Suppressor macrophage treated with lipopolysaccharide for 1 hour (primary cell): Measurements from ENCODE around the gene SYTL3.
"Not testable (repeated sequence)": the region's sequence is repeated elsewhere in the genome, so short reads cannot be mapped to it uniquely, and the experiment has no call there.

Experiments
- DNase-seq, 3 donors: peaks; one replicate each; pipeline ENCODE4 v3.0.0-alpha.2; 2020 to 2022

The SYTL3 gene

GRCh38 chr6:158622545-158623190, 27.2 kb upstream of the SYTL3 start:
- DNase-seq, result no peak

GRCh38 chr6:158624684-158625682, 24.9 kb upstream of the SYTL3 start:
- DNase-seq, result no peak

DNA sequence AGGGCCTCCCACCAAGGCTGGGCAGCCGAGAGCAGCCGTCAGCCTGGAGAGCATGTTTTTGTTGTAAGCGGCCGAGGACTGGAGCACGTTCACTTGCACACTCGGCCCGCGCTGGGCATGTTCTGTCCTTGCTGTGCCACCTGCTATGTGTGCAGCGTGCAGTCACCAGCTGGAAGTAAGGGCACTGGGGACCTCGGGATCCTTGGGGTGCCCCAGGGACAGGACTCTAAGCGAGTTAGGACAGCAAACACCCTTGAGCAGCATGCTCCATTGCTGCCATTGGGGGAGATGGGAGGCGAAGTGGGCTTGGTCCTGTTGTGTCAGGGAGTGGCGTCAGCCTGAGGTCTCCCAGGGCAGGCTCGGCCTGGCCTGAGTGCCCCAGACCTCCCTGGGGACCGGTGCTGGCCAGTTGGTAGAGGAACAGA, 24.0 kb upstream of the SYTL3 start:
- DNase-seq, result no peak

- no peak for DNase-seq
Observed at GRCh38 chr6:158626360-158627167, 23.3 kb upstream of the SYTL3 start.

DNA sequence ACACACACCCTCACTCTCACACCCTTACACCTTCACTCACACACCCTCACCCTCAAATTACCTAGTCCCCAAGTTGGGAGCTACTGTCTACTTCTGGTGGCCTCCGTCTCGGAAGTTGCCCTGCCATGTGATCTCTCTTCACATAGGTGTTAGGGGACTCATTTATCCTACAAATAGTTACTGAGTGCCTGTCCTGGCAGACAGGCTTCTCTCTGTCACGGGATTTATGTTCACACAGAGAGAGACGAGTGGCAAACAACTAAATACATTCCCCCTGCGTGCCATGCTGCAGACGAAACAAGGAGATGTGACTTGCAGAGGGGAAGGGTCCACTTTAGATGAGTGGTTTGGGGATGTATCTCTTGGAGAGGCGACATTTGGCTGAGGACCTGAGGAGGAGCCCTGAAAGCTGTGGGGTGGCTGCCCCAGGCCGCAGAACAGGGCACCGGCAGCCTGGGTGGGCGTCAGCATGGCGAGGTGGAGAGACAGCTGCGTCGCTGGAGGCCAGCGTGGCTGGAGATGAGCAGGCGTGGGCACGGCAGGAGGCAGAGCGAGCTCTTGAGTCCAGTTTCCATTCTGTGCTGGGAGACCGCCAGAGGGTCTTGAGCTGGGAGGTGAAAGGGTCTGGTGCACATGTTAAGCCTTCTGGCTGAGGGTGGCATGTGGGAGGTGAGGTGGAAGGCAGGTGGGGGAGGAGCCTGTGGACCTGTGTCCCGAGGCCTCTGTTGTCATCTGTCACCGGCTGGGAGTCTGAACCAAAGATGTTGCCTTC, 22.5 kb upstream of the SYTL3 start:
- DNase-seq, result no peak

DNA sequence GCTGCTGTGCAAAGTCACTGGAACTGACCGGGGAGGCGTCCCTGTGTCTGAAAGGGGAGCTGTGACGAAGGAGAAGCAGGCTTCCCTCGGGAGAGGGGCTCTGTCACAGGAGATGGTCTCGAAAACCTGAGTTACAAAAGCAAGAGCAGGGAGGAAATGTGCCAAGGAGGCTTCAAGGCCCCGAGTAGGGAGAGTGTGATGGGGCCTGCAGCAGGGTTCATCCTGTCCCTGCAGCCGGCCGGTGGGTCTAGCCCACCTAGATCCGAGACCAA, 22.0 kb upstream of the SYTL3 start:
- DNase-seq, result no peak

DNA sequence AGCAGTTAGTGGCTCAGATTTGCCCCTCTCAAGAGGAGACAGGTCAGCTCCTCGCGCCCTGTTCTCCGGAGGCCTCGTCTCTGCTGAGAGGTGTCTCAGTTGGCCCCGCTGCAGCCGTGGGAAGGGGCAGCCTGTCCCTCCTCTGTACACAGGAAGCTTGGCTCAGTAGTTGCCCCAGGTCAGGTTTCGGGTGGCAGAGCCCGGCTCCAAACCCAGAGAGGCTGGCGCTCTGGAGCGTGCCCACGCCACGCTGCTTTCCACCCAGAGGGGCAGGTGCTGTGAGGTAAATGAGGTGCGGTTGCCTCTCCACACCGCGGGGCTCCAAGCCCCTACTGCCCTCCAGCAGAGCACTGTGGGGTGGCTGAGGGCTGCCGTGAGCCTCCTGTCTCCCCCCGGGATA, 21.3 kb upstream of the SYTL3 start:
- DNase-seq, result no peak

DNA sequence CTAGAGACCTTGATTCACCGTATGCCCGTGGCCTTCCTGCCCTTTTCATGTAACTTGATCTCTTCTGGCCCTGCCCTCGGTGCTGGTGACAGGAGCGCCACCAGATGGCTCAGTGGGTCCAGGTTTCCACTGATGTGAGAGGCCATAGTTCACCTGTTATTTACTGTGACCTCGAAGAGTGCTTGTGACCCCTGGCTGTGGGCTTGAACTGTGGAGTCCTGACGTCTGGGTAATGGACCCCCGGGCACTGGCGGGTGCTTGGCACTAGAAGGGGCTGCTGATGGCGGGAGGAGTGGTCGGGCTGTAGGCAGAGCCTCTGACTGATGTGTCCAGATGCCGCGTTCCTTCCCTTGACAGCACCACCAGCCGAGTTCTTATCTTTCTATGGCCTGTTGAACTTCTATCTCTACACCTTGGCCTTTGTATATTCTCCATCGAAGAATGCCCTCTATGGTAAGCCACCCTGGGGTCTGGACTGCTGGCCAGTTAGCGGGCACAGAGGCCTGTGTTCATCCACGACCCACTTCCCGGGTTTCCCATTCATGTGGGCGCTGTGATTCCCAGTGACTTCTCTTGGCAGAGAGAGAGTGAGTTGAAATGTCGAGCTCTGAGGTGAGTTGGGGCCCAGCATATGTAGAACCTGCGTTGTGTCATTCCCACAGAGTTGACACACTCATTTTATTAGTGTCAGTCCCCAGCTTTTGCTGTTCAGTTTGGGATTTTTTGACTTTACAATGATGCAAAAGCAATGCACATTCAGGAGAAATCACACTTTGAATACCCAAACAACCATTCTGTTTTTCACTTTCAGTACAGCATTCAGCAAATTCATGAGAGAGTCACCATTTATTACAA, 20.3 kb upstream of the SYTL3 start:
- no peak for DNase-seq

- DNase-seq, result no peak
Observed at GRCh38 chr6:158630938-158631616, 18.8 kb upstream of the SYTL3 start.

- peak; percentile 70 to 82 (median 72) for DNase-seq
Observed at GRCh38 chr6:158631678-158632537, 17.9 kb upstream of the SYTL3 start.

GRCh38 chr6:158632538-158633119, 17.2 kb upstream of the SYTL3 start:
- DNase-seq, result not testable (repeated sequence)

GRCh38 chr6:158633127-158633526, 16.7 kb upstream of the SYTL3 start:
- no peak for DNase-seq

DNA sequence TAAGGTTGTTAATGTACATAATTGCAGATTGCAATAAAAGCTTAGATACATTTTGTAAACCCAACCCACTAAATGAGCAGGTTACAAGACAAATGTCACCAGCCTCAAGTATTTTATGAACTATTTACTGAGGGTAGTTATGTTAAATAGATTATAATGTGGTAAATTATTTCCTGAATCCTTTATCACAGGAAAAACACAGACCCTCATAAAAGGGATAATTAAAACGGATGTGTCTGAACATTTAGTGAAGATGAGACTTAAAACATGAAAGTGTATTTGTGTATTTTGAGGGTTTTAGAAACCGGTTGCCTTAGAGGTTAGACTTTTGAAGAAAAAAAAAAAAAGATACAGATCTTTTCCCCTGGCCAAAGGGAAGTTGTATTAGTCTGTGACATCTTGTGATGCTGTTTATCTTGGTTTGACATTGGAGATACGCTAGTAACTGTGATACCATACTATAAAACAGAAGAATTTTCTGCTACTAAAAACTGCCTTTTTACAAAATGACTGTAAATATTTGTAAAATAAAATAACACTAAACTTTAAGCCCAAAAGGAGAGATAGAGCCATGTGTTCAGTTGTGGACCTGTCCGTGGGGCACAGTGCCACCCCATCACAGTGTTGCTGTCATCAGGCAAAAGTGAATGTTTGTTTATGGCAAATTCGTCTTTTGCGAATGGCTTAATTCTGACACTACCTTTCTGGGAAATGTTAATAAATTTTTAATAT, 15.0 kb upstream of the SYTL3 start:
- DNase-seq, result no peak

DNA sequence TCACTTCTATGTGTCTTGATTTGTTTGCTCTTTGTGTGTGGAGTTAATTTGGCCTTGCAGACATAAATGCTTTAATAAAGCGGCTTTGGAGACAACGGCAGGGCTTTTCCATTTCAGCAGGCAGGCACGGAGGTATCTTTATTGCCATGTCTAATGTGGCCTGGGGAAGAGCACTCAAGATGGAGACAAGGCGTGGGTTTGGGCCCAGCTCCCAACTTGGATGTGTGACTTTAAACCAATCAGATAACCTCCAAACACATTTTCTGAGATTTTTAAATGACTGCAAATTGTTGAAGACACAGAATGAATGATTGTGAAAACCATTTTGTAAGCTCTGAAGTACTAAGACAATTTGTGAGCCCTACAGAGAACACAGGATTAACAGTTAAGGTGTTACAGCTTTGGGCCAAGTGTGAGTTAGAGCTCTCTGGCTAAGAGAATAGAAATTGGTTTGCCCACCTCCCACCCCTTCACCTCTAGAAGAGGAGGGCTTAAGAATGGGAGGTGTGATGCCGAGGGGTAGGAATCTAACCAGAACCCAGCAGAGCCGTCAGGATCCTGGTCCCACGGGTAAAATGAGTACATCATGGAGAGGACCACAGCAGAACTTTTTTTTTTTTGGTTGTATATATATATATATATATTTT, 14.3 kb upstream of the SYTL3 start:
- DNase-seq, result no peak

DNA sequence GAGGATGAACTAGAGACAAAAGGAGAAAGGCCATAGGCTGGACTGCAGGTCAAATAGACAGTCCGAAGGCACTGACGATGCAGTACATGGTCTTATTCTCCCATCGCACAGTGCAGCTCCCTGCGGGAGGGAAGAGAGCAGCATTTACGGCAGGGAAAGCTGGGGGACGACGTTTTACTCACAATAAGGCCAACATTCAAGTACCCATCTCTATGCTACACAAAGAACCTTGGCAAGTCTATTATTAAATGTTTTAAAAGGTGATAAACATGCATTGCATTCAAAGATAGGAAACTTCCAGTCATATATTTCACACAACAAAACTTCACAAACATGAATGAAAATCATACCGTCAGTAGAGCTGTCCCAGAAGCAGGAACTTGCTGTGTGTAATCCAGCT, 13.1 kb upstream of the SYTL3 start:
- DNase-seq, result no peak

- no peak for DNase-seq
Observed at GRCh38 chr6:158638324-158638854, 11.5 kb upstream of the SYTL3 start.

- no peak for DNase-seq
Observed at GRCh38 chr6:158639056-158639455, 10.8 kb upstream of the SYTL3 start.

DNA sequence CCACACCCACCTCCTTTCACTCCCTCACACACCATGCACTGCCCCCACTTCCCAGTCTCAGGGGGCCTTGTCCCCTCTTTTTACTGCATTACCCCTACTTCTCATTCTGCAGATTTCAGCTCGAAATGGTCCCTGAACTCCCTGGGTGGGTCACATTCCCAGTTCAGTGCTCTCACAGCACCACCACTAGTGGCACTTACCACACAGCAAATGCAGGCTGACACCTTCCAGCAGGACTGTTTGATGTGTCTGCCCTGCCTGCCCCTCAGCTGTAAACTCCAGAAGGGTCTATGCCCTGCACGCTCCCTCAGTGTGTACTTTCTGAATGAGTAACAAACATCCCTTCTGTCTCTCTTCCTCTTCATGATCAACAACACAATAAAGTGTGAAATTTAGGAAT, 9.3 kb upstream of the SYTL3 start:
- no peak for DNase-seq
